Stimulated activated CD4-positive, alpha-beta T cell treated with anti-CD3 and anti-CD28 coated beads, Interleukin-1b, Interleukin-23, amount 100 ng/mL, for 4 hours (primary cell): ENCODE measurements around the gene ELK3.

Experiments
- DNase-seq, 2 donors: peaks; one replicate each; pipeline ENCODE4 v3.0.0-alpha.2; 2020; ENCODE audit warnings: low read depth in 2 of 2

The ELK3 gene

DNA sequence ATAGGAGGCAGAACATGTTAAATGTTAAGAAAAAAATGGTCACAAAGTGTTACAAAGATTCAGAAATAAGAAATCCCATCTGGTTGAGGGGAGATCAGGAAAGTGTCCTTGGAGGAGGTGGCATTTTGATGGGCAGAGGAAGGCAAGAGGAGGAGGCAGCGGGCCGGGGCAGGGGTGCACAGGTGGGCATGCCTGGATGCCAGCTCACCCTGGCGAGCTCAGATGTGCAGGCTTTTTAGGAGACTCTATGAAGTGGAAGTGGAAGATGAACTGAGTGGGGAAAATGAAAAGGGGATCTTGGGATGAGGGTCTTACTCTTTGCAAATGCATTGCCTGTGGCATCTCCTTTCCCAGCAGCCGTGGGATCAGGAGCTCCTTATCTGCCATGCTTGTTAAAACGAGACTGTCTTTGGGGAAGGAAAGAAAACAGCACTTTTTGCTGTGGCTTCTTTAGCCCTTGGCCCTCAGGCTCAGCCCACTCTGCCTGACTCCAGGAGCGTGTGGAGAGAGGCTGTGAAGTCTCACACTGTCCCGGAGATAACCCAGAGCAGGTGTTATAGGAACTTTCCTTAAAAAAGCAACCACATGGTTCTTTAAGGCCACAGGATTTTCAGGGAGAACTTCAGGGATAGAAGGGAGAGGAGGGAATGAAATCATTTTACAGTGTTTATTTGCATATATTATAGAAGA, 62.6 kb downstream of the ELK3 start:
- no peak for DNase-seq

DNA sequence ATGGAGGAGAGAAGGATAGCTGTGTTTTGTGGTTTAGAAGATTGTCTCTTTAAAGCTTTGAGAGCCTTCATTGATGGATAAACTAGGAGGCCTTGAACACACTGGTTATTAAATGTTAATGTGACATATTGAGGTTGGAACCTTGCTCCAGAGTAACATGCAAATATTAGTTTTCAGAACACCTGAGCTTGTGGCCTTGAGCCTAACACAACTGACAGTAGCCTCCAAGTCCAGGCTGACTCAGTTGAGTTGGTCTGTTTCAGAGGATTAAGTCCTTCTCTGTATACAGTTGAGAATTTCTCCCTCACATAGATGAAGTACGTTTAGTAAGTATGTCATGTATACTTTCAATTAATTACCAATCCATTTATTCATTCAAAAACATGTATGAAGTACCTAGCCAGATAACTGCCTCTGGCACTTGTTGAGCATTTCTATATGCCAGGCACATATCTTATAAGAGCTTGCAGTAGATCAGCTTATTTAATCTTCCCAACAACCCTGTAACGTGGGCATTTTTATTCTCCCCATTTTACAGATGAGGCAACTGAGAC, 63.5 kb downstream of the ELK3 start:
- no peak for DNase-seq

DNA sequence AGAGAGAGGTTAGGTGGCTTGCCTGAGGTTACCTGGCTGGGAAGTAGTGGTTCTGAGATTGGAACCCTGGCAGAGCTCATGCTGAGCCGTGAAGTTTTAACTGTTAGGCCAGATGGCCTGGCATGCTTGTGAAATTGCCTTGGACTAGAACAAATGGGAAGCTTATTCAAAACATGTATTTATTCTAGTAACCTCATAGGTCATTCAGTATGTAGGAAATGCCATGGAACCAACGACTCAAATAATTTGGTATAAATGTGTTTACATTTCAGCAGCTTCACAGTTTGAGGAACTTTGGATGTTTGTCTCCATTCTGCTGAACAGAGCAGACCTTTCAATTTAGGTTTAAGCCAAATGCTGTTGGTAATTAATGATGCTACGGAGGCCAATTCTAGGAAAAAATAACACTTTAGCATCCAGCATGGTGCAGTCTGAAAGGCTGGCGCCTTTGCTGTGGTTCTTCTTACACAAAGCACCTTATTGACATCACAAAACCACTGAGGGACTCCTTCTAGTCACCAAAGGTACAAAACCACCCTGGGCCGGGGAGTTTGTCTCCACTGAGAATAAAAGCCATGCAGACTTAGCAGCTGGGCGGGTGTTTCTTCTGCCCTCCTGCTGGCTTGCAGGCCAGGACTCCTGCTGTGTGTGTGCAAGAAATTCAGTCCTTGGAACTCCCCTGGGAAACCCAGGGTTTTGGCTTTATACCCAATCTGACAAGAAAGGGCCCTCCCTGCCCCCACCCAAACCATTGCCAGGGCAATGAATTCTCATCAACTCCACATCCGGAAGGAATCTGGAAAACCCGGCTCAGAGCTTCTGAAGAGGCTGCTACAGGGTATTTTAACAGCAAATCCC, 64.2 kb downstream of the ELK3 start:
- no peak for DNase-seq

DNA sequence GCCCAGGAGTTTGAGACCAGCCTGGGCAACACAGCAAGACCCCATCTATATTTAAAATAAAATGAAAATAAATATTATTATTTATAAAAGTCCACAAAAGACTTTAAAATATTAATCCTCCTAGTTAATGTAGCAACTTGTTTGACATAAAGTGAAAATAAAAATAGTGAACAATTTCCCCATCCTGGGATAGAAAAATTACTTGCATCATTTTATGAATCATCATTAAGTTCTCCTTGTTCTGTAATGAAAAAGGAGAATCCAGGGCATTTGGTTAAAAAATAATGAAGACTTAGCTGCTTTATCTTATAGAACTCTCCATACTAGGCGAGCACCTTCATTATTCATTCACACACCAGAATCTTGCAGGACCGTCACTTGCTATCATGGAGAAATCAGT, 66.1 kb downstream of the ELK3 start:
- DNase-seq, result no peak

DNA sequence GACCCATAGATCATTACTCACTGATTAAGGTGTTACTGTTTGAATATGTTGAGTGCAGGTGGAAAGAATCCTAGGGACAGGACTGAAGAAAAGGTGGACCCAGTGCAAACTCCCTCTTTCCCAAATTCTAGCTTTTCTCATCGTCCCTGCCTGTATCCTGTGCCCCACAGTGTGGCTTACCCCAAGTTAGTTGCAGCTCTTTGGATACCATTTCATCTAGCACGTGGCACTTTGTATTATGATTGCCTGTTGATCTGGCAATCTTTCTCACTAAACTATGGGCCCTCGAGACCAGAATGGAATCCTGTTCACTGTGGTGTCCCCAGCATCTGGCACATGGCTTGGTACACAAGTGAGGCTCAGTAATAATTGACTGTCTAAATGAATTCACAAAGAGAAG, 66.5 kb downstream of the ELK3 start:
- no peak for DNase-seq

DNA sequence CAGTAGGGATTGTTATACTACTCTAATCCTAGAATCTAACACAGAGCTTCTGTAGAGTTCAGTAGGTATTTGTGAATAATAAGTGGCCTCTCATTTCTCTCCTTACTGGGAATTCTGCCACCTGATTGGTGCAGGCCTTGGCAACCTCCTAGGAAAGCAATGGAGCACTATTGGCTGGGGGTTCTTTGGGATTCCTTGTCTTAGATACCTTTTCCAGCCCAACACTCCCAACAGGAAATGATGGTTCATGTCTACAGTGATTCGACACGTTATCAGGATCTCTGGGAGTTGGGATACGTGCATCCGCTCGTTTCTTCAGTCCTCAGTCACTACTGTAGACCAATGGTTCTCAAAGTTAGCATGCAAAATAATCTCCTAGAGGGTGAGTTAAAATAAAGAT, 67.4 kb downstream of the ELK3 start:
- no peak for DNase-seq

DNA sequence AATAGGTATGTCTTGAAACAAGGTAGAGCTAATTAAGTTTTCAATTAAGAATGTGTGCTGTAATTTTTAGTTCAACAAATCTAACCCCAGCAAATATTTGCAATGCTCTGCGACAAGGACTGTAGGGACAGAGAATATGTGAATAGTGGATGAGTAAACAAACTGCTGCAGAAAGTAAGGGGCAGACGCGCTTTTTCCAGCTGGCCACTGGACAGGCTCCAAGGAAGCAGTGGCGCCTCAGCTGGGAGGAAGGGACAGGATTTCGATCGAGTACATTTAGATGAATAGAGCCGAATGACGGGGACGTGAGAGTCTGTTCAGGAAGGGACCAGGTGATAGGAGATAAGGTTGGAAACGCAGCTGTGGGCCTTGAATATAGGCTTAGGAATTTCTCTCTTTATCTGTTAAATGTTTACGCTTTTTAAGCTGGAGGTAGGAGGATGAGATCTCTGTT, 69.3 kb downstream of the ELK3 start:
- no peak for DNase-seq

DNA sequence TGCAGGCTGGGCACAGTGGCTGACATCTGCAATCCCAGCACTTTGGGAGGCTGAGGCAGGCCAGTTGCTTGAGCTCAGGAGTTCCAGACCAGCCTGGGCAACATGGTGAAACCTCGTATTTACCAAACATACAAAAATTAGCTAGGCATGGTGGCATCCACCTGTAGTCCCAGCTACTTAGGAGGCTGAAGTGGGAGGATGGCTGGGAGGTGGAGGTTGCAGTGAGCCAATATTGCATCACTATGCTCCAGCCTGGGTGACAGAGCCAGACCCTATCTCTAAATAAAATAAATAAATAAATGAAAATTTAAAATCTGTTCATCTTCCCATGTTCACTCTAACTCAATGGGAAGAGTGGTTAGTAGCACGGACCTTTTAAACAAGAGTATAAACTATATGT, 71.2 kb downstream of the ELK3 start:
- DNase-seq, result no peak

DNA sequence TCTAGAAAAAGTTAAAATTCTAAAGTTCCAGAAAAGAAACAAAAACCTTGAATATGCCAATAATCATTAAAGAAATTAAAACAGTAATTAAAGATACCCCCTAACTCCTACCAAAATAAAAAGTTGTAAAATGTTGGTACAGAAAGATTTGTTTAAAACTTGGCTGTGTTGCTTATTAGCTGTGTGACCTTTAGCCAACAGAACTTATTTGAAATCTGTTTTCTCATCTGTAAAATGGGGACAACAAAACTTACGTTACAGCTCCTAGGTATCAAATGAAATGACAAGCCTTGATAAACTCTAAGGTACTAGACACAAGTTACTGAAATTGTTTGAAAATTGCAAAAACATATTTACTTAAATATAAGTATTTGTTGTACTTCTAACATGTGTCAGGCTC, 71.7 kb downstream of the ELK3 start:
- DNase-seq, result no peak

DNA sequence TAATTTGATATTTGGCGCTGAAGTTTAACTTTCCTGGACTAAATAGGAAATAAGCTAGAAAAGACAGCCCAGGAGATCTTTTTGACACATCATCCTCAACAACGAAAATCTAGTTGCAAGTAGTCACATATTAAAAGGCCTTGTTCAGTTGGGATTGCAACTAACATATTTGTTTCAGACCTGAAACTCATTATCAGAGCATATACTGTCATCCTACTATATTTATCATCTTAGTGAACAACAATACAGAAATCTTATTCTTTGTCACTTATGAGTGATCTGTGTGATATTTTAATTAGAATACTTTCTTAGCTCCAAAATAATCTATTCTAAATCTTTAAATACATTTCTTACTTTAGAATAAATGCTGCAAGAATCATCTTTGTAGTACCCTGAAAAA, 72.1 kb downstream of the ELK3 start:
- DNase-seq, result no peak

DNA sequence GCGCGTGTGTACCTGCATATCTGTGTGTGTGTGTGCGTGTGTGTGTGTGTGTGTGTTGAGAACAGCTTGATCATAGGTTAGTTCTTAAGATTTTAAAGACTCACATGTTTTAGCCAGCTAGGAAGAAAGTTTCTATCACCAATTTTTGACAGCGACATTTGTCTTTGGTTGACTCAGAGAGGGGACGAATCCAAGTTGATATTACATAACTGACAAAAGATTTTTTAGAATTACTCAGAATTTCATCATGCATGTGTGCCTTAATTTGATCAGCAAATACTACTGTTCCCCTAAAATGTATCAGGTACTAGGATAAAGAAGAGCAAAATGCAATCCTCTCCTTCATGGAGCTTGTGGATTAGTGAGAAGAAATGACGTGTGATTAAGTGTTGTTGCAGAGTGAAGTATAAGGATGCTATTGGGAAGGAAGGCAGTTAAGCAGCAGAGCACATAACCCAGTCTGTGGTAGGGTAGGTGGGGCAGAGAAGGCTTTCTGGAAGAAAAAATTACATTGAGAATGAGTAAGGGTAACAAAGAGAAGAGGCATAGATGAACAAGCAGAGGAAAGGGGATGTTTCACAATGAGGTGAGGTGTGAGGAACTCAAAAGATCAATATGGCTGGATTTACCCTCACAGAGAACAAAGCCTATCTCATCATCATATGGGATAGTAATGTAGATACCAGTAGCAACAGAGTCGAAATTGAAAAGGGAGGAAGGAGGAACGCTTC, 77.5 kb downstream of the ELK3 start:
- DNase-seq, result no peak

DNA sequence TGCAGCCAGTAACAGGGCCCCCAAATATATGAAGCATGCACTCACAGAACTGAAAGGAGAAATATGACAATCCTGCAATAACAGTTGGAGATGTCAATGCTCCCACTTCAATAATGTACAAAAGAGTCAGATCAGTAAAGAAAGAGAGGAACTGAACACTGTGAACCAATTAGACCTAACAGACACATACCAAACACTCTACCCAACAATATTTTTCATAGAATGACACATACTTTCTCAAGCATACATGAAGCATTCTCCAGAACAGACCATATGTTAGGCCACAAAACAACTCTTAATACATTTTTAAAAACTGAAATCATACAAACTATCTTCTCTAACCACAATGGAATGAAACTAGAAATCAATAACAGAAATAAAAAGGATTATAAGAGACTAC, 80.2 kb downstream of the ELK3 start:
- no peak for DNase-seq

DNA sequence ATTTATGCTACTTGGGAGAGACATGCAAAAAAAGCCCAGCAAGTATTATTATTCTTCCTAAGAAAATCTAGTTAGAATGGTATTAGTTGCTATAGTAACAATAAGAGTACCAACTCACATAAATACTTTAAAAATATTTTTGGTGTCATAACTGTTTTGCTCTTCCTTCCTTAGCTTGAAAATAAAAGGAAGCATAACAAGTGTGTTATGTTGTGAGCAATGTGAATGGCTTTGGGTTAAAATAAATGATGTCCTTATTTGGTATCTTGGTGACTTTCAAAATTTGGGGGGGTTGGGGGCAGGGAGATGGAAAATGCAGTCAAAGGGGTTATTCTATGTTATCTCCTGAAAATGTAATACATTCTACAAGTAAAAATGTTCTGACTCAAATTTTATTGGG, 91.0 kb downstream of the ELK3 start:
- DNase-seq, result no peak

DNA sequence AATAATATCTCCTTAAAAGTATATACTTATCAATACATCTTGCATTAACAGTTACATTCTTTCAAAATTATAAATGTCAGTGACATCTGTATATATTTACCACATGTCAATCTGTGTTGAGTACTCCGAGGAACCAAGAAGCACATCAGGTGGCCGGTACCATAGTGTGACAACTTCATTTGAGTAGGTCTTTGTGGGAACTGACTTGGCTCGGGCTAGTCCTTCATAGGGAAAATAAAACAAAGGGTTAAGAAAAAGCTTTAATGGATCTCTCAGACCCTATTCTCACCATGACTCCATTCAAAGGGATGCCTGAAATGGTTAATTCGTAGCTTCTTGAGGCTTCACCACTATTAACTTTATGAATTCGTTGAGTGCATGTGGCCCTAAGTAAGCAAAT, 94.9 kb downstream of the ELK3 start:
- DNase-seq, result no peak

DNA sequence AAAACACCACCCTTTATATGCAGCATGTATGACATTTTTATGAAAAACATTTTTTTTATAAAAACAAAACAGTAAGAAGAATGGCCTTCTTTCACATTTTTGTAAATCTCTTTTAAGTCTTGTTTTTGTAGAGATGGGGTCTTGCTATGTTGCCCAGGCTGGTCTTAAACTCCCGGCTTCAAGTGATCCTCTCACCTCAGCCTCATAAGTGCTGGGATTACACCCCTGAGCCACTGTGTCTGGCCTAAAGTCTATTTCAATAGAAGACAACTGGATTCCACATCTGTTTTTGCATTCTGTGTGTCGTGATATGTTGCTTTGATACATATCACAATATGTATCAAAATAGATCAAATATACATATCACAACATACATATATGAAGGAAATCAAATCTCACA, 98.9 kb downstream of the ELK3 start:
- DNase-seq, result no peak

DNA sequence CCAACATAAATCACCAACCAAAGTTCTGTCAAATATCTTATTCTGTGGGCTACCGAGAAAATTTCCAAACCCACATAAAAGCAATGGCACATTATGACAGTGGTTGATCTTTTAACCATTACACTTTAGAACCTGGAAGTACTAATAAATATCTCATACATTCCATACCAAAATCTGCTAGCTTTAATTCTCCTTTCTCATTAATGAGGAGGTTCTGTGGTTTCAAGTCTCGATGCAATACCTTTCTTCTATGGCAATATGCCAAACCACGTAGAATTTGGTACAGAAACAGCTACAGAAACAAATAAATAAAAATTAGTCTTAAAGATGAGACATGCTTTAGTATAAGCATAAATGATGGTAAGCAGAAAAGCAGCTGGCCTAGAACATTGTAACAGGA, 100.7 kb downstream of the ELK3 start:
- no peak for DNase-seq

DNA sequence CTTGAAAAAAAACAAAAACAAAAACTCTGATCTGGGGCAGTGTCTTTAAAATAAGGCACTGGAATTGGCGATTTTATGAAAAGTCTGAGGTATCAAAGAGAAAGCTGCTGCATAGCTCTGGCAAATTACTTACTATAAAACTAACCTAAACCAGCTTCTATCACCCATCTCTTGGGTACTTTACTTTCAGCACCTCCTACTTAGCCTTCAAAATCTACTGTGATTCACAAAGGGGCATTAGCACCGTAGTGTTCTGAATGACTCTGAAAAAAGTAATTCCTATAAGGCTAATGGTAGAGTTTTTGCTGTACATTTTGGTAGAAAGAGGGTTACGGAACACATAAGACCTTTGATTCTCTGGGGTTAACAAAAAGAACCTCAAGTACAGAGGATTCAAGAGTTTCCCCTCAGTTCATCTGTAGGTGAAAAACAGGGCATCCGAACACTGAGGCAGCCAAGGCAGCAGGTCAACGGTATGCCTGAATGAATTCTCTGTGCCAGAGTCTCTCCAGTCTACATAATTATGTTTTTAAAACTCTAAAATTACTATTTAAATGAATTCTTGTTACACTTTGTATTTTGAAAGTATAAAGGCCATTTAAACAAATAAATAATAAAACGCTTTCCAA, 101.5 kb downstream of the ELK3 start:
- DNase-seq, result no peak

DNA sequence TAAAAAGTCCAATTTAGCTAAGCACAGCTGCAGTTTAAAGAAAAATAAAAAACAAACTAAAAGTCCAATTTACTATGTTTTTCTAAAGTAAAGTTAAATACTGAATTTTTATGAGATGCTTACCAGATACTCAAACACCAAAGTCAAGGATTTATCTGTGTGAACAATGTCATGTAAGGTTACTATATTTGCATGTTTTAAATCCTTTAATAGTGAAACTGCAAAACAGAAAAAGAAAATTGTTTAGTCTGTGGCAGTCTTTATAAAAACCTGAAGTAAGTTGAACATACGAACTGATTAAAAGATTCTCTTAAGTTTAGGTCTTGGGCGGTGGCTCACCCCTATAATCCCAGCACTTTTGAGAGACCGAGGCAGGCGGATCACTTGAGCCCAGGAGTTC, 103.3 kb downstream of the ELK3 start:
- DNase-seq, result no peak

DNA sequence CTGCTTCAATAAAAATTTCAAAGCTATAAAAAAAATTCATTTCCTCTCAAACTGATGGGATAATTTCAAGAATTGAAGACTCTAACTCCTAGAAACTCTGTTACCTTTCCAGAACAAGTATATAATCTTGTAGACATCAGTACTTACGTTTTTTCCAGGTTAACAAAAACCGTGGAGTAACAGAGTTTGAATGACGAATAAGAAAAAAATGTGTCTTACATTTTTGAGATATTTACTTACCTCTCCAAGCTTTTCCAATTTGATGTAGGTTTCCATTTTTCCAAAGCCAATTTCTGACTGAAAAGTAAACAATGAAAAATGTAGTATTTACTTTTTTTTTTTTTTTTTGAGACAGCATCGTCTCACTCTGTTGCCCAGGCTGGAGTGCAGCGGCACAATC, 105.9 kb downstream of the ELK3 start:
- DNase-seq, result no peak

DNA sequence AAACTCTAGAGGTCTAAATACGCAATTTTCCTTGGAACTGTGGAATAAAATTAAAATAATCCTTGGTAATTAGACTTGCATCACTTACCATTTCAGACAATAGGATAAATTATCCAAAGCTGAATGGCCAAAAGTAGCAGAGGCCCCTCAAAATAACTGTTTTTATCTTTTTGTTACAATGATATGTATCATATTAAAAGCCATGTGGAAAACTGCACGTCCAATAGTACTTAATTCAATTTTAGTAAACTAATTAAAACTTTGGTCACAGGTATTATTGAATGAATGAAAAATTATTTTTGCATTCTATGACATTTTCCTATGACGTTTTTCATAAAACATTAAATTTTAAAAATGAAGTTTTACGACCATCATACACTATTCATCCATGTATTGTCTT, 107.6 kb downstream of the ELK3 start:
- DNase-seq, result no peak

DNA sequence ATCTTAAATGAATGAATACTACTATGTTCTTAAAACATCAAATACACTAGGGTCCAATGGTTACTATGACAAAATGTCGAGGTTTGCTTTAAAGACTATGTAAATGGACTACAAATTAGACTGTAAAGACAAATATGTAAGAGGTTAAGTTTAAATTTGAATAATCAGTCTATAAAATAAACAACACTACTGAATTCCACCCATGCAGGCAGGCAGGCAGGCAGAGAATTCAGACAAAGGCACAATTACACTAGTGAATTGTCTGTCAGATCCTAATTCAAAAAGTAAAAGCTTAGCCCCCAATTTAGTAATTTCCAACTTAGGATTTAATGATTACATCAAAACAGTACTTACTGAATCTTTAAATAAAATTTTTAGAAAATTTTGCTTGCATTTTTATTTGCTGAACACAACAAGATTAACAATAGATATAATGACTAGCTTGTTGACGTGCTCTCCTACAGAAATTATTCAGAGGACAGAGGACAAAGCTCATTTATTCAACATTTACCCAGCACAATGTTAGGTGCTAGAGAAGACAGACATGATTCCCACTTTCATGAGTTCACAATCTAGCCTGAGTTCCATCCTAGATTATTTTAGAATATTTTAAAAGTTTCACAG, 108.6 kb downstream of the ELK3 start:
- DNase-seq, result no peak

DNA sequence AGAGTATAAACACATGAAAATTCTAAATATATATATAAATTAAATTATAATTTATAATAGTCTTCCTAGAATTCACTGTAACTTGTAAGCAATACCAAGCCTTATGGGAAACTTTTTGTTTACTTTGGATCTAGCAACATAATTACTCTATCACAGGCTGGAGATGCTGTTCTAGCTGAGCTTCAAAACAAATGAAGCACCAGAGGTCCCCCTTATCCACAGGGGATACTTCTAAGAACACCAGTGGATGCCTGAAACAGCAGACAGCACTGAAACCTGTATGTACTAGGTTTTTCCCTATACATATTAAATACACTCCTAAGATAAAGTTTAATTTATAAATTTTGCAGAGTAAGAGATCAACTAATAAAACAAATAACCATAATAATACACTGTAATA, 109.5 kb downstream of the ELK3 start:
- no peak for DNase-seq
